Measurements from ENCODE around the gene NAA60. TPM values are rescaled to one million over a fixed set of nuclear protein-coding genes. Genes with fewer than 3 reads are reported as not detected.
A peak's percentile ranks its signal among the peaks of the same experiment; 100 is the strongest.
"Not testable (repeated sequence)": the region's sequence is repeated elsewhere in the genome, so short reads cannot be mapped to it uniquely, and the experiment has no call there.

NAA60 gene
- total RNA-seq, 2 experiments from 2014 or later = 50.2 to 50.6 TPM

- Mint-ChIP-seq H3K36me3 (no peaks in the 10 kb centered on the region), H3K27ac (no peak overlapping the region), H3K9me3 (ENCODE audit: low read depth) (no peaks in the 10 kb centered on the region), H3K27me3 (no peaks in the 10 kb centered on the region), H3K4me1 (no peaks in the 10 kb centered on the region), H3K4me3 (no peak overlapping the region)
- ATAC-seq = no peak
- CTCF ChIA-PET = no interaction called here
- no peak for DNase-seq
These were observed 48.9 kb downstream of the NAA60 start for GRCh38 chr16:3492356-3492755.

DNA sequence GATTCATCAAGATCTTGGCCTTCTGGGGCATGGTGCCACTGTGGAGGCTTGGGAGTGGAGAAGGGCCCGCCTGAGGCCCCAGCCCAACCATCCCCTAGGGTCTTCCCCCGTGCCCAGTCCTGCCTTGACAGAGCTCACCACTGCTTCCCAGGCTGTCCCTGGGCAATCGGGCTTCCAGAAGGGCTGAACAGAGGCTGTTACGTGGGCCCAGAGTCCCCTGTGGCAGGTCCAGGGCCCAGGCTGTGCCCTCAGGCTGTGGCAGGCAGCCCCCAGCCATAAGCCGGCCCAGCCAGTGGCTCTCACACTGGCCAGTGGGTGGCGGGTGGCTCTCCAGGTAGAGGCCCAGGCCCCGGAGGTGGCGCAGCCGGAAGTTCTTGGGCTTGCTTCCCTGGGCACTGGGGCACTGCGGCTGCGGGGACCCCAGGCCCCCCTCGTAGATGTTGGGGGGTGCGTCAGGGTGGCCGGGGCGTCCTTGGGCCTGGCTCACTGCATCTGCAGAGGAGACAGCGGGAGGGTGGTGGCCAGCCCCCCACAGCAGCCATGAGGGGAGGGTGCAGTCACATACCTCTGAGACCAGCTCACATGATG lies 51.0 kb downstream of the NAA60 start:
- no peak for DNase-seq
- ATAC-seq = no peak
- Mint-ChIP-seq H3K9me3 (ENCODE audit: low read depth) (no peaks in the 10 kb centered on the region), H3K27me3 (peaks cover under 1% of the 10 kb centered on the region), H3K4me3 (no peak overlapping the region), H3K36me3 (no peaks in the 10 kb centered on the region), H3K27ac (no peak overlapping the region), H3K4me1 (peaks cover under 1% of the 10 kb centered on the region)
- CTCF ChIA-PET = no interaction called here

- no peak for ATAC-seq
- CTCF ChIA-PET = no interaction called here
These were observed 51.7 kb downstream of the NAA60 start, which contains the start of gene C16orf90 for GRCh38 chr16:3495176-3495575. Gene C16orf90 (minus strand): TSS chr16:3495489. CDS start chr16:3495421, 68 bp downstream.

DNA sequence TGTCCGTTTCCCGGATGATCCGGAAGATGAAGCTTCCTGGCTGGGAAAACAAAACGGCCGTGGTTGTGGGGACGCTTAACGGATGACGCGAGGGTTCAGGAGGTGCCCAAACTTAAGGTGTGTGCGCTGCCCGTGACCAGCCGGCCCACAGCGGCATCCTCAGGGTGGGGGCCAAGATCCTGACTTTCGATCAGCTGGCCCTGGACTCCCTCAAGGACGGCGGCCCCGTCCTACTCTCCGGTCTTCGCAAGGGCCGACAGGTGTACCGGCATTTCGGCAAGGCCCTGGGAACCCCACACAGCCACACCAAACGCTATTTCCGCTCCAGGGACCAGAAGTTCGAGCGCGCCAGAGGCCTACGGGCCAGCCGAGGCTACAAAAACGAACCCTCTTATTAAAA lies 52.9 kb downstream of the NAA60 start:
- H3K9me3 Mint-ChIP-seq (ENCODE audit: low read depth) = no peaks in the 10 kb centered on the region
- peaks cover 13% of the 10 kb centered on the region for H3K4me1 Mint-ChIP-seq
- H3K27ac Mint-ChIP-seq = no peak overlapping the region
- peaks cover 2% of the 10 kb centered on the region for H3K27me3 Mint-ChIP-seq
- peaks cover 2% of the 10 kb centered on the region for H3K36me3 Mint-ChIP-seq
- no peak overlapping the region for H3K4me3 Mint-ChIP-seq
- CTCF ChIA-PET = interaction anchor here (1.2 kb wide), 1 partner anchor 367 kb away, joined by 3 read pairs; no protein-coding TSS in a partner anchor
- no peak for DNase-seq
- ATAC-seq = no peak

More at GRCh38 chr16:3495176-3495575, 51.7 kb downstream of the NAA60 start, which contains the start of gene C16orf90:
- no peaks in the 10 kb centered on the region for H3K36me3 Mint-ChIP-seq
- H3K4me3 Mint-ChIP-seq = no peak within 1 kb of the TSS
- DNase-seq = no peak
- H3K27me3 Mint-ChIP-seq = peaks cover 2% of the 10 kb centered on the region
- H3K27ac Mint-ChIP-seq = no peak within 1 kb of the TSS
- no peaks in the 10 kb centered on the region for H3K9me3 Mint-ChIP-seq (ENCODE audit: low read depth)
- peaks cover 3% of the 10 kb centered on the region for H3K4me1 Mint-ChIP-seq

GRCh38 chr16:3497771-3498170 lies 54.3 kb downstream of the NAA60 start:
- ATAC-seq (no peak), DNase-seq (no peak)
- Mint-ChIP-seq H3K36me3 (peaks cover 2% of the 10 kb centered on the region), H3K4me1 (peaks cover 25% of the 10 kb centered on the region), H3K27me3 (peaks cover 2% of the 10 kb centered on the region), H3K27ac (no peak overlapping the region), H3K9me3 (ENCODE audit: low read depth) (no peaks in the 10 kb centered on the region), H3K4me3 (no peak overlapping the region)
- CTCF ChIA-PET = interaction anchor here (1.2 kb wide), 1 partner anchor 368 kb away, joined by 3 read pairs; no protein-coding TSS in a partner anchor

DNA sequence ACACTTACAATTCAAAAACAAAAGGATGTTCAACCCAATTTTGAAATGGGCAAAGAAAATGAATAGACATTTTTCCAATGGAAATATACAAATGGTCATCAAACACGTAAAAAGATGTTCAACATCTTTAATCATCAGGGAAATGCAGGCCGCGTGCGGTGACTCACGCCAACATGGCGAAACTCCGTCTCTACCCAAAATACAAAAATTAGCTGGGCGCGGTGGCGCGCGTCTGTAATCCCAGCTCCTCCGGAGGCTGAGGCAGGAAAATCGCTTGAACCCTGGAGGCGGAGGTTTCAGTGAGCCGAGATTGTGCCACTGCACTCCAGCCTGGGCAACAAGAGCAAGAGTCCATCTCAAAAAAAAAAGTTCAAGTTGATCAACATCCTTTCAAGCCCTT lies 55.5 kb downstream of the NAA60 start:
- H3K27me3 Mint-ChIP-seq = peaks cover 2% of the 10 kb centered on the region
- H3K4me3 Mint-ChIP-seq = no peak overlapping the region
- H3K27ac Mint-ChIP-seq = no peak overlapping the region
- no peaks in the 10 kb centered on the region for H3K9me3 Mint-ChIP-seq (ENCODE audit: low read depth)
- peaks cover 2% of the 10 kb centered on the region for H3K36me3 Mint-ChIP-seq
- CTCF ChIA-PET = interaction anchor here (0.6 to 1.4 kb wide), 2 partner anchors 216 to 226 kb away, joined by 3 read pairs; no protein-coding TSS in a partner anchor
- H3K4me1 Mint-ChIP-seq = peaks cover 36% of the 10 kb centered on the region
- ATAC-seq (no peak), DNase-seq (no peak)

DNA sequence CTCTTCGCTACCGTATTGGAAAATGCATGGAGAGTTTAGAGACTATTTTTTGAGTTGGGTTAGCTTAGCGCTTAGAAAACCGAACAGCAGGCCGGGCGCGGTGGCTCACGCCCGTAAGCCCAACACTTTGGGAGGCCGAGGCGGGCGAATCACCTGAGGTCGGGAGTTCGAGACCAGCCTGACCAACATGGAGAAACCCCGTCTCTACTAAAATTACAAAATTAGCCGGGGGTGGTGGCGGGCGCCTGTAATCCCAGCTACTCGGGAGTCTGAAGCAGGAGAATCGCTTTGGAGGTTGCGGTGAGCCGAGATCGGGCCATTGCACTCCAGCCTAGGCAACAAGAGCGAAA lies 57.9 kb downstream of the NAA60 start:
- H3K9me3 Mint-ChIP-seq (ENCODE audit: low read depth); DNase-seq; H3K27me3 Mint-ChIP-seq; ATAC-seq: not testable (repeated sequence)
- peaks cover 17% of the 10 kb centered on the region for H3K36me3 Mint-ChIP-seq
- H3K4me3 Mint-ChIP-seq = peak overlapping the region; percentile 91
- peaks cover 56% of the 10 kb centered on the region for H3K4me1 Mint-ChIP-seq
- CTCF ChIA-PET = interaction anchor here (0.9 to 1.6 kb wide), 11 partner anchors 8 to 351 kb away, joined by 3 to 6 read pairs (median 3); partner anchors contain the start of gene NAA60
- H3K27ac Mint-ChIP-seq = peak overlapping the region; percentile 91

DNA sequence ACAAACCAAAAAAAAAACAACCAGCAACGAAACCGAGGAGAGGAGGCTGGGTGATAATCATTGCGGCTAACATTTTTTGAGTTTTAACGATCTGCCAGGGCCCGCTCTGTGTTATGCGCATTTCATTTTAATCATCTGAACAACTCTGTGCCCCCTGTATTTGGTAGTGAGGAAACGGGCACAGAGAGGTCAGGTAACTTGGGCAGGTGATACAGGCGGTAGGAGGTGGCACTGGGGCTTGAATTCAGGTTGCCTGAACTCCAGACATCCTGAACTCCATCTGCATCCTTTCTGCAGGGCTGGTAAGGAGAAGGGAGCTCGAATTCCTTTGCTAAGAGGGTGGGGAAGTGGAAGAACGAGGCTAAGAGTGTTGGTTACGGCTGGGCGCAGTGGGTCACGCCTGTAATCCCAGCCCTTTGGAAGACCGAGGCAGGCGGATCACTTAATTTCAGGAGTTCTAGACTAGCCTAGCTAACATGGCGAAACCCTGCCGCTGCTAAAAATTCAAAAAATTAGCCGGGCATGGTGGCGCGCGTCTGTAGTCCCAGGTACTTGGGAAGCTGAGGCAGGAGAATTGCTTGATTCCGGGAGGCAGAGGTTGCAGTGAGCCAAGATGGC lies 58.4 kb downstream of the NAA60 start:
- Mint-ChIP-seq H3K27ac (peak overlapping the region; percentile 94), H3K9me3 (ENCODE audit: low read depth) (no peaks in the 10 kb centered on the region), H3K4me1 (peaks cover 56% of the 10 kb centered on the region), H3K4me3 (peak overlapping the region; percentile 91), H3K27me3 (peaks cover 2% of the 10 kb centered on the region), H3K36me3 (peaks cover 17% of the 10 kb centered on the region)
- ATAC-seq (no peak), DNase-seq (no peak)
- CTCF ChIA-PET = interaction anchor here (0.9 to 1.6 kb wide), 5 partner anchors 12 to 351 kb away, joined by 3 to 6 read pairs (median 3); partner anchors contain the start of gene NAA60

DNA sequence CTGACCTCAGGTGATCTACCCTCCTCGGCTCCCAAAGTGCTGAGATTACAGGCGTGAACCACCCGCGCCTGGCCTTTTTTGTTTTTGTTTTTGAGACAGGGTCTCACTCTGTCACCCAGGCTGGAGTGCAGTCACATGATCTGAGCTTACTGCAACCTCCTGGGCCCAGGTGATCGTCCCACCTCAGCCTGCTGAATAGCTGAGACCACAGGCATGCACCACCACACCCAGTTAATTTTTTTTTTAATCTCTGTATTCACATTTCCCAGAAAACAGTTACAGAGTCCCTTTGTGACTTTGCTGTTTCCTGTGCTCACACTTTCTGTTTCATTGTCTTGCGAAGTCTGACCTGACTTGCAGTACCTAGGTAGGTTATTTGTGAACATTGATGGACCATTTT lies 60.0 kb downstream of the NAA60 start:
- Mint-ChIP-seq H3K4me1 (peaks cover 66% of the 10 kb centered on the region), H3K27ac (peak overlapping the region; percentile 94), H3K4me3 (peak overlapping the region; percentile 66), H3K9me3 (ENCODE audit: low read depth) (no peaks in the 10 kb centered on the region), H3K27me3 (peaks cover 2% of the 10 kb centered on the region), H3K36me3 (peaks cover 26% of the 10 kb centered on the region)
- DNase-seq = peak; percentile 83
- peak; percentile 60 for ATAC-seq
- CTCF ChIA-PET = interaction anchor here (0.6 to 1.7 kb wide), 3 partner anchors 23 to 336 kb away, joined by 3 read pairs; partner anchors contain the start of genes ZNF174 and ZSCAN32

DNA sequence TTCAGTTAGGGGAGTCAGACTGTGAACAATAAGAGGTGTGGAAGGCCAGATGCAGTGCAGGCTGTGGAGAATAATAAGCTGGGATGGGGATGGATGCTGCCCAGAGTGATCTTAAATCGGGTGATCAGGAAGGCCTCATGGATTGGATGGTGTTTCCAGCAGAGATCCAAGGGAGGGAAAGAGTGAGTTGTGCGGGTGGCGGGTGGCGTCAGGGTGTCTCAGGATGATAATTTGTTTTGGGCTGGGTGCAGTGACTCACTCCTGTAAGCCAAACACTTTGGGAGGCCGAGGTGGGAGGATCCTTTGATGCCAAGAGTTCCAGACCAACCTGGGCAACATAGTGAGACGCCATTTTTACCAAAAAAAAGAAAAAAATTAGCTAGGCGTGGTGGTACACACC lies 65.3 kb downstream of the NAA60 start:
- CTCF ChIA-PET = interaction anchor here (0.8 to 2.1 kb wide), 3 partner anchors 18 to 225 kb away, joined by 3 to 10 read pairs (median 4); no protein-coding TSS in a partner anchor
- H3K27ac Mint-ChIP-seq = peak overlapping the region; percentile 92
- H3K4me1 Mint-ChIP-seq = peaks cover 70% of the 10 kb centered on the region
- peaks cover 53% of the 10 kb centered on the region for H3K36me3 Mint-ChIP-seq
- DNase-seq (no peak), ATAC-seq (no peak)
- no peaks in the 10 kb centered on the region for H3K9me3 Mint-ChIP-seq (ENCODE audit: low read depth)
- peak overlapping the region; percentile 27 for H3K4me3 Mint-ChIP-seq
- no peaks in the 10 kb centered on the region for H3K27me3 Mint-ChIP-seq

DNA sequence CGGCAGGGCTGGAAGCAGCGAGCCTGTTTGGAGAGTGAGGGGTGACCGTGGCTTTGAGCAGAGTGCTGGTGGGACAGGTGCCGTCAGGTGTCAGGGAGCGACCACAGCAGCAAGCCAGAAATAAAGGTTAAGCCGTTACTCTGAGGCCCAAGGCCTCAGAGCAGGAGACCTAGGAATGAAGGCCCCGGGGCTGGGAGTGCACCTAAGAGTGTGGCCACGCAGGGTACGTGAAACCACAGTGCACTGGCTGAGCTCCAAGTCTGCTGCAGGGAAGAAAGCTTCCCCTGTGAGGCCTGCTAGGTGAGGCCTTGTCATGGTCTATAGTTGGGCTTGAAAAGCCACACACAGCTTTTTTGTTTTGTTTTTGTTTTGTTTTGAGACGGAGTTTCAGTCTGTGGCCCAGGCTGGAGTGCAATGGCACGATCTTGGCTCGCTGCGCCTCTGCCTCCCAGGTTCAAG lies 66.0 kb downstream of the NAA60 start:
- Mint-ChIP-seq H3K4me3 (peak overlapping the region; percentile 25), H3K36me3 (peaks cover 58% of the 10 kb centered on the region), H3K27ac (peak overlapping the region; percentile 92), H3K4me1 (peaks cover 70% of the 10 kb centered on the region), H3K9me3 (ENCODE audit: low read depth) (no peaks in the 10 kb centered on the region), H3K27me3 (no peaks in the 10 kb centered on the region)
- peak; percentile 96 for ATAC-seq
- peak; percentile 93 for DNase-seq
- CTCF ChIA-PET = interaction anchor here (0.8 to 2.1 kb wide), 8 partner anchors 9 to 462 kb away, joined by 3 to 10 read pairs (median 4); partner anchors contain the start of gene CLUAP1

GRCh38 chr16:3510416-3510815 lies 66.9 kb downstream of the NAA60 start:
- no peak for ATAC-seq
- Mint-ChIP-seq H3K27ac (peak overlapping the region; percentile 48), H3K36me3 (peaks cover 58% of the 10 kb centered on the region), H3K4me3 (no peak overlapping the region), H3K9me3 (ENCODE audit: low read depth) (no peaks in the 10 kb centered on the region), H3K4me1 (peaks cover 65% of the 10 kb centered on the region), H3K27me3 (no peaks in the 10 kb centered on the region)
- CTCF ChIA-PET = interaction anchor here (0.9 to 2.1 kb wide), 5 partner anchors 15 to 463 kb away, joined by 3 to 10 read pairs (median 4); no protein-coding TSS in a partner anchor
- no peak for DNase-seq

GRCh38 chr16:3511286-3512180 lies 68.1 kb downstream of the NAA60 start:
- CTCF ChIA-PET = interaction anchor here (1.3 to 1.4 kb wide), 2 partner anchors 13 to 14 kb away, joined by 4 to 5 read pairs; no protein-coding TSS in a partner anchor
- Mint-ChIP-seq H3K4me1 (peaks cover 57% of the 10 kb centered on the region), H3K9me3 (ENCODE audit: low read depth) (no peaks in the 10 kb centered on the region), H3K27ac (peak overlapping the region; percentile 48), H3K4me3 (no peak overlapping the region), H3K36me3 (peaks cover 56% of the 10 kb centered on the region), H3K27me3 (no peaks in the 10 kb centered on the region)
- ATAC-seq = no peak
- DNase-seq = no peak

All from activated CD8-positive, alpha-beta memory T cell treated with anti-CD3 and anti-CD28 coated beads, Interleukin-2, amount 10 ng/mL, durations not matched to agents 7 days and 5 days (primary cell).